Gastrocnemius medialis (tissue), 4 donors: ENCODE data around the gene CCDC142.

ENCODE experiments used
- CTCF ChIP-seq, 5 experiments: fragments of 450-650 bp in 3 of 5; fragments of 200-600 bp in 2 of 5; sonication (generic) in 2 of 5; IDR thresholded peaks in 4 of 5; conservative IDR thresholded peaks in 1 of 5; 1 replicate in 4 of 5; 2 replicates in 1 of 5; pipeline ENCODE4 v1.5.1; 2016 to 2019; ENCODE audit warnings: antibody characterized with exemption in 5 of 5, mild to moderate bottlenecking in 3 of 5, moderate library complexity in 3 of 5
- POLR2A ChIP-seq, 2 donors: fragments of 450-650 bp; IDR thresholded peaks; one replicate each; pipeline ENCODE4 v1.6.1; 2017; ENCODE audit warnings: antibody characterized with exemption in 2 of 2, mild to moderate bottlenecking in 2 of 2, moderate library complexity in 2 of 2

- no peak for TF ChIP-seq CTCF (IDR thresholded peaks at IDR 0.05 in 4 of 5, conservative IDR thresholded peaks at IDR 0.05 in 1 of 5)
- TF ChIP-seq POLR2A (IDR thresholded peaks at IDR 0.05), result no peak
These were observed 28.5 kb upstream of the CCDC142 start for GRCh38 chr2:74511104-74511989.
